Liver (tissue), 3 donors: ENCODE data around the gene STAT5B.

Source experiments
- FOXA1 ChIP-seq: IDR thresholded peaks from 2 replicates; pipeline ENCODE4 v1.6.1; 2016; ENCODE audit warnings: antibody characterized with exemption
- GABPA ChIP-seq, 2 donors: IDR thresholded peaks in 1 of 2; conservative IDR thresholded peaks in 1 of 2; 2 replicates each; pipeline ENCODE4 v1.6.1; 2016; ENCODE audit warnings: antibody characterized with exemption in 2 of 2, mild to moderate bottlenecking in 1 of 2, moderate library complexity in 1 of 2
- HNF4A ChIP-seq, 2 donors: conservative IDR thresholded peaks; 2 replicates each; pipeline ENCODE4 v1.6.1; 2016; ENCODE audit warnings: antibody characterized with exemption in 2 of 2, mild to moderate bottlenecking in 2 of 2
- HNF4G ChIP-seq: IDR thresholded peaks from 2 replicates; pipeline ENCODE4 v1.6.1; 2016; ENCODE audit warnings: antibody characterized with exemption
- JUND ChIP-seq, 2 donors: IDR thresholded peaks; 2 replicates each; pipeline ENCODE4 v1.6.1; 2016; ENCODE audit warnings: antibody characterized with exemption in 2 of 2
- TAF1 ChIP-seq: conservative IDR thresholded peaks from 2 replicates; pipeline ENCODE4 v1.6.1; 2016; ENCODE audit warnings: antibody characterized with exemption, mild to moderate bottlenecking
- YY1 ChIP-seq: IDR thresholded peaks from 2 replicates; pipeline ENCODE4 v1.6.1; 2016; ENCODE audit warnings: antibody characterized with exemption, mild to moderate bottlenecking
- TF ChIP-seq, protein P1 (sequence below): fragments of 150-350 bp; IDR thresholded peaks from 2 replicates; pipeline ENCODE4 v1.5.1; 2017; ENCODE audit warnings: improper control_type of control experiment, low read depth, low read length; ENCODE audit not compliant: missing input control
- TF ChIP-seq, protein P2 (sequence below): IDR thresholded peaks from 2 replicates; pipeline ENCODE4 v1.6.1; 2016; ENCODE audit warnings: antibody characterized with exemption
- TF ChIP-seq, protein P3 (sequence below): IDR thresholded peaks from 2 replicates; pipeline ENCODE4 v1.6.1; 2016; ENCODE audit warnings: antibody characterized with exemption
- TF ChIP-seq, protein P4 (sequence below): IDR thresholded peaks from 2 replicates; pipeline ENCODE4 v1.6.1; 2016; ENCODE audit warnings: antibody characterized with exemption, mild to moderate bottlenecking
- donor health status: healthy.
- donor health status: healthy.

DNA sequence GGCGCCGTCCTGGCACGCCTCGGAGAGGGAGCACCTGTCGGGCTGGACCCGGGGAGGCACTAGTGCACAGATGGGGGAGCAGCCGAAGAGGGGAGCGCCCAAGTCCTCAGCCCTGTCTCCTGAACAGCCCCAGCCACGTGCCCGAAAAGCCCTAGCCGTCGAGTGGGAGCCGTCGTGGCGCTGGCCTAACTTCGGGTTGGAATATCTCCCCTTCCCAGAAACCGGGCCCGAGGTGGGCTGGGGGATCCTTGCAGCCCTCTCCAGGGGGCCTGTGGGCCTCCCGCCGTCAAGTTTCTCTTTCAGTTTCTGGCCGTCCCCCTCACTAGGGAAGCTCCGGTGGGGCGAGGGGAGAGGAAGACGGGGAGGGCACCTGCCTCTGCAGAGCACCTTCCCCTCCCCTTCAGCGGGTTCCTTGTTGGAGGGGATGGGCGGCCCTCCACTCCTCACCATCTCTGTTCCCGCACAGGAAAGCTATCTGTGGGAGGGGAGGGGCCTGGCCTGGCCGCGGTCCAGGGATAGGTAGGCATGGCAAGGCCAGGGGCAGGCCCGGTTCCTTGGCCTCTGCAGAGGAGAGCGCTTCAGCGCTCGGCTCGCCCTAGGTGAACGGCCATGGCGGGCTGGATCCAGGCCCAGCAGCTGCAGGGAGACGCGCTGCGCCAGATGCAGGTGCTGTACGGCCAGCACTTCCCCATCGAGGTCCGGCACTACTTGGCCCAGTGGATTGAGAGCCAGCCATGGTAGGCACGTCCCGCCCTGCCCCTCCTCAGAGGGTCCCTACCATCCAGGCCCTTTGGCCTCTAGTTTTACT, 12.8 kb upstream of the STAT5B start:
- TF ChIP-seq JUND (IDR thresholded peaks at IDR 0.05) (no peak), YY1 (no peak), HNF4A (conservative IDR thresholded peaks at IDR 0.05) (no peak), TAF1 (no peak), FOXA1 (no peak), HNF4G (no peak), GABPA (IDR thresholded peaks at IDR 0.05 in 1 of 2, conservative IDR thresholded peaks at IDR 0.05 in 1 of 2) (no peak)
- TF ChIP-seq, protein P1, sequence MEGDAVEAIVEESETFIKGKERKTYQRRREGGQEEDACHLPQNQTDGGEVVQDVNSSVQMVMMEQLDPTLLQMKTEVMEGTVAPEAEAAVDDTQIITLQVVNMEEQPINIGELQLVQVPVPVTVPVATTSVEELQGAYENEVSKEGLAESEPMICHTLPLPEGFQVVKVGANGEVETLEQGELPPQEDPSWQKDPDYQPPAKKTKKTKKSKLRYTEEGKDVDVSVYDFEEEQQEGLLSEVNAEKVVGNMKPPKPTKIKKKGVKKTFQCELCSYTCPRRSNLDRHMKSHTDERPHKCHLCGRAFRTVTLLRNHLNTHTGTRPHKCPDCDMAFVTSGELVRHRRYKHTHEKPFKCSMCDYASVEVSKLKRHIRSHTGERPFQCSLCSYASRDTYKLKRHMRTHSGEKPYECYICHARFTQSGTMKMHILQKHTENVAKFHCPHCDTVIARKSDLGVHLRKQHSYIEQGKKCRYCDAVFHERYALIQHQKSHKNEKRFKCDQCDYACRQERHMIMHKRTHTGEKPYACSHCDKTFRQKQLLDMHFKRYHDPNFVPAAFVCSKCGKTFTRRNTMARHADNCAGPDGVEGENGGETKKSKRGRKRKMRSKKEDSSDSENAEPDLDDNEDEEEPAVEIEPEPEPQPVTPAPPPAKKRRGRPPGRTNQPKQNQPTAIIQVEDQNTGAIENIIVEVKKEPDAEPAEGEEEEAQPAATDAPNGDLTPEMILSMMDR: no peak
- TF ChIP-seq, protein P2, sequence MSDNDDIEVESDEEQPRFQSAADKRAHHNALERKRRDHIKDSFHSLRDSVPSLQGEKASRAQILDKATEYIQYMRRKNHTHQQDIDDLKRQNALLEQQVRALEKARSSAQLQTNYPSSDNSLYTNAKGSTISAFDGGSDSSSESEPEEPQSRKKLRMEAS: no peak
- TF ChIP-seq, protein P3, sequence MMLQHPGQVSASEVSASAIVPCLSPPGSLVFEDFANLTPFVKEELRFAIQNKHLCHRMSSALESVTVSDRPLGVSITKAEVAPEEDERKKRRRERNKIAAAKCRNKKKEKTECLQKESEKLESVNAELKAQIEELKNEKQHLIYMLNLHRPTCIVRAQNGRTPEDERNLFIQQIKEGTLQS: no peak
- TF ChIP-seq, protein P4, sequence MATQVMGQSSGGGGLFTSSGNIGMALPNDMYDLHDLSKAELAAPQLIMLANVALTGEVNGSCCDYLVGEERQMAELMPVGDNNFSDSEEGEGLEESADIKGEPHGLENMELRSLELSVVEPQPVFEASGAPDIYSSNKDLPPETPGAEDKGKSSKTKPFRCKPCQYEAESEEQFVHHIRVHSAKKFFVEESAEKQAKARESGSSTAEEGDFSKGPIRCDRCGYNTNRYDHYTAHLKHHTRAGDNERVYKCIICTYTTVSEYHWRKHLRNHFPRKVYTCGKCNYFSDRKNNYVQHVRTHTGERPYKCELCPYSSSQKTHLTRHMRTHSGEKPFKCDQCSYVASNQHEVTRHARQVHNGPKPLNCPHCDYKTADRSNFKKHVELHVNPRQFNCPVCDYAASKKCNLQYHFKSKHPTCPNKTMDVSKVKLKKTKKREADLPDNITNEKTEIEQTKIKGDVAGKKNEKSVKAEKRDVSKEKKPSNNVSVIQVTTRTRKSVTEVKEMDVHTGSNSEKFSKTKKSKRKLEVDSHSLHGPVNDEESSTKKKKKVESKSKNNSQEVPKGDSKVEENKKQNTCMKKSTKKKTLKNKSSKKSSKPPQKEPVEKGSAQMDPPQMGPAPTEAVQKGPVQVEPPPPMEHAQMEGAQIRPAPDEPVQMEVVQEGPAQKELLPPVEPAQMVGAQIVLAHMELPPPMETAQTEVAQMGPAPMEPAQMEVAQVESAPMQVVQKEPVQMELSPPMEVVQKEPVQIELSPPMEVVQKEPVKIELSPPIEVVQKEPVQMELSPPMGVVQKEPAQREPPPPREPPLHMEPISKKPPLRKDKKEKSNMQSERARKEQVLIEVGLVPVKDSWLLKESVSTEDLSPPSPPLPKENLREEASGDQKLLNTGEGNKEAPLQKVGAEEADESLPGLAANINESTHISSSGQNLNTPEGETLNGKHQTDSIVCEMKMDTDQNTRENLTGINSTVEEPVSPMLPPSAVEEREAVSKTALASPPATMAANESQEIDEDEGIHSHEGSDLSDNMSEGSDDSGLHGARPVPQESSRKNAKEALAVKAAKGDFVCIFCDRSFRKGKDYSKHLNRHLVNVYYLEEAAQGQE: no peak
